GM21515 (cell line): Measurements from ENCODE around the gene LAIR1.
"Not testable (repeated sequence)": the region's sequence is repeated elsewhere in the genome, so short reads cannot be mapped to it uniquely, and the experiment has no call there.

ENCODE experiments used
- ATAC-seq: cut with Tn5 transposase; IDR thresholded peaks from one replicate; pipeline ENCODE4 v1.9.1; 2021; ENCODE audit not compliant: unreplicated experiment

LAIR1 gene

DNA sequence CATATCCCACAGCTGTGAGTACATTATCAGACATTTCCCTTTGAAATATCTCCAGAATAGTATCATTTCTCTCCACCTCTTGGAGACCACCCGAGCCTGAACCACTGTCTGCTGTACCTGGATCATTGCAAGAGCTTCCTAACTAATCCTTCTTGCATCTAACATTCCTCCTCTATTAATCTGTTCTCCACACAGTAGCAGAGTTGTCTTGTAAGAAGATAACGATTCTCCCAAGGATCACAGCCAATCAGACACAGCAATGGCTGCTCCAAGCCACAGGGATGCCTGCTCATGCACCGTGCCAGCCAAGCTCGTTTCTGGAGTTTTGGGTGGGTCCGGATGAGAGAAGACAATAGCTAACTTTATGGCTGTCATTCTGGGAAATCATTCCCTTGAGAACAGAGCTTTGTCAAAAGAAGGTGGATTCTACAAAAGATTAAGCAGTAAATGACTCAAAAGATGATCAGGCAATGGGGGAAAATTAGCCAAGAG, 14.5 kb upstream of the LAIR1 start:
- ATAC-seq, result no peak

DNA sequence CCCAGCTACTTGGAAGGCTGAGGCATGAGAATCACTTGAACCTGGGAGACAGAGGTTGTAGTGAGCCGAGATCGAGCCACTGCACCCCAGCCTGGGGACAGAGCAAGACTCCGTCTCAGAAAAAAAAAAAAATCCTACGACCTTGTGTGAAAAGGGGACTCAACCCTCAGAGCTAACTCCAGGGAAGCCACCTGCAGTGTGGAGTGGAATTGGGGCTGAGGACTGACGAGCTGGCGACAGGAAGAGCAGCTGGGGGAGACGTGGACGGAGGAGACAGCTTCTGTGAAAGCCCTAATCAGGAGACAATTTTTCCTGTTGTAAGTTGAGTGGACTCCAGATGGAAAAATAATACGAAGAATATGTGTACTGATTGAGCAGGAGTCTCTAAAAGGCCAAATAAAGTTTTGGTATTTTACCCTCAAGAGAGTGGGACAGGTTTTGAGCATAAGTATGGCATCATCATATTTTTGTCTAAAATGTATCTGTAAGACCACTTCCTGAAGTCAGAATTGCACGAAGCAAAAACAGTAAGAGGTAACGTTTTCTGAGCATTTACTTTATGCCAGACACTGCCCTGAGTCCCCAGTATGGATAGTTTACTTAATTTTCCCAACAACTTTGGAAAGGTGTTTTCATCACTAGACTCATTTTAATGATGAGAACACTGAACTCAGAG, 12.0 kb upstream of the LAIR1 start:
- no peak for ATAC-seq

DNA sequence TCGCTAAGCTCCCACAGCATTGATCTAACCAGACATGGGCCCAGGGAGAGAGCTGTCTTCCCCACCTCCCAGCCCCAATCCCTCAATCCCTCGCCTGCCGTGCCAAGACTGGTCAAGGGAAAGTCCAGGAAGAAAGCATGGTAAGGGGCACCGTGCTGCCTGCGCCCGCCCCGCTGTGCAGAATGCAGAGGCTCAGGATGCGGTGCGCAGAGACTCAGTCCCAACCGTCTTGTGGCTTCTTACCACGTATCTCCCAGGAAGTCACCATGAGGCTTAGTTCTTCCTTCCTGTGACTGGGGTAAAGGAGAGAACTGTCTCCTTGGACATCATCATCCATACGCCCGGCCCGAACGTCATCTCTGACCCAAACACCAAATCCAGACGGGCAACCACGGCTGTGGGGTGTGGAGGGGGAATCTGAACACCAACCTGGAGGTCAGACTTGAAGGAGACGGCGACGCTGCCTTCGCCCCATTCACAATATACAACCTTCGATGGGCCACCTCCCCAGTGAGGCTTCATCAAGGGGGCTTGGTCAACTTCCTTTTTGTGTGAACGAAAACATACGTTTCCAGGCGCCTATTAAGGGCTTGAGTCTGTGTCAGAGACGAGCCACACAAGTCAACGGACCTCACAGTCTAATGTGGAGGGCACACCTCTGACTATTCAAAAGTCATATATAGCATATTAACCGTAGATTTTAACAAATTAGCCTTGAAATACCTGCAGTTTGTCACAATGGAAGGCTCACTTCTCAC, 10.6 kb upstream of the LAIR1 start:
- not testable (repeated sequence) for ATAC-seq

DNA sequence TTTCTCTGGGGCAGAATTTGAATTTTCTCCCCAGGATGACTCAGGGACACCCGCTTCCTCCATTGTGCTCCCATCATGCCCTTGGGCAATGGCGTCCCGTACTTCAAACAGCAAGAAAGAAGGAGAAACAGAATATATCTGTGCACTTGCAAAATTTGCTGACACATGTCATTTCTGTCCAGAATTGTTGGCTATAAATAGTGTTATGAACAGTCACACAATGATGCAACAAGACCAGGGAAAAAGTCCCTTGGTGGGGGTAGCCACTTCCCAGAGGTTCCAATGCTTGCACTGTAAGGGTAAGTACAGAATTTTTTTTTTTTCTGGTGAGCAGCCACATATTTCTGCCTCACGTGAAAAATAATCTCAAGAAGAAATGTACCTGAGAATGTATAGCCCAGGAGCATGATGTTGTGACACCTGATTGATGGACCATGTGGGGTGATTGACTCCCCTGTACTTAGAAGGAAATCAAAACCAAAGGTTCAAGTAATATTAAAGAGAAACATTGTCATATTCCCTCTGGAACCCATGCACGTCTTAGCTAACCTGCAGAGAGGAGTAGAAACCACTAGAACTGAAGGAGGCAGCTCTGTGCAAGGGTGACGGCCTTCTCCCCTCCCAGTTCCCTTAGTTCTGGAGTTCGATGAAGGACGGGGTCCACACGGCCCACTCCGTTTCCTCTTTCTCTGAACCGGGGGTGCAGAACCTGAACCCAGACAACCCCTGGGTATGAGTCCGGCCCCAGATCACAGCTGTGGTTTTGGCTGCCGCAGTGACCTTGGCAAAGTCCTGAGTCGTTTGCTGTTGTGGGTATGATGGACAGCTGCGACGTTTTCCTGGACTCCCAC, 9.3 kb upstream of the LAIR1 start:
- no peak for ATAC-seq

DNA sequence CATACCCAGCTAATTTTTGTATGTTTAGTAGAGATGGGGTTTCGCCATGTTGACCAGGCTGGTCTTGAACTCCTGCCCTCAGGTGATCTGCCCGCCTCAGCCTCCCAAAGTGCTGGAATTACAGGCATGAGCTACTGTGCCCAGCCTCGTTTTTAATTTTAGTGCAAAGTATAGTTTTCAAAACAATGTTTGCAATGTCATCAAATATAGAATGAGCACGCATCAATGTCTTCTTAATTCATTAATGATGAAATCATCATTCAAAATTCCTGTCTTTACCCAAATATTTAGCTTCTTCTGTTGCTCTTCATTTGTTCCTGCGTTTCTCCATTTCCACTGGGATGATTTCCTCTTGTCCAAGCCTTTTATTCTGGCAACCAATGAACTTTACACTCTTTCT, 6.7 kb upstream of the LAIR1 start:
- ATAC-seq, result not testable (repeated sequence)

DNA sequence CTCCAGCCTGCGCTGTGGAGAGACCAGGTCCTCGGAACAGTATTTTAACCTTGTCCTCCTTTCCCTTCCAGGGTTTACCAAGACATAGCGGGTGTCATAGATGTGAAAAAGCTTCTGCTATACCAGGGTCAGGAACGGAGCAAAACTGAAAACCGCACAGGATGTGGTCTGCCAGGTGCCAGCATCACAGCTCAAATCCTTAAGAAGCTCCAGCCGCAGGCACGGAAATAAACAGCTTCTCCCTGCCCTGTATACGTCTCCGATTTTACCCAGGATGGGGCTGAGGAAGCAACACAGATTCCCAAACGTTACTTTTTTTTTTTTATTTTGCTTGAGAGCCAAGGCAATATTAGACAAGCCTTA, 5.7 kb upstream of the LAIR1 start:
- ATAC-seq, result not testable (repeated sequence)

DNA sequence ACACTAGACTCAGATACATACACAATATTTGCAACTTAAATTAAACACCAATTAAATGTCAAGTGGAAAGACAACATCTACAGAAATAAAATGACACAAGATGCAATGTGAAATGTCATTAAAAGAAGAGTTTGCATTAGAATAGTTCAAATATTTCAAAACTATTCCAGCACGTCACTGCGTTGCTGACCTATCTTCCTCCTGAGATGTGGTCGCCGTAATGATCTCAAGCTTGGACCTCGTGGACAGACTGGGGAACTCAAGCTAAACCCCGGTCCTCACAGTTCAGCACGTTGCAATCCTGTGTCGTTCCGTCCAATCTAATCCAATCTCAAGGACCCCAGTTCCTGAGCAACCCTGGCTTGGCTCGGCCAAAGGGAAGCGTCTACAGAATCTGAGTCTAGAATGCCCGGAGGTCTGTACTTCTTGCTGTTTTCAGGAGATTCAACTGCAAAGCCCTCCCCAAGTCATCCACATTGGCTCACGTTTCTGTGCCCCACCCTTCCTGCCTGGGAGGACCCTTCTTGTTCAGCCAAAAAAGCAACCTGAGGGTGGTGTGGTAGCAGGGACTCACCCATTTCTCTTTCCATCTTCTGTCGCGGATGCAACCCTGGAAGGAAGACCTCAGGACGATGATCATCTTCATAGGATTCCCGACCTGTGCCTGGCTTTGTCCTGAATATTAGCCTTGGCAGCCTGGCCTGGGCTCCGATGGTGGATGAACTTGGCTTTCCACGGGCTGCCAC, 5.1 kb upstream of the LAIR1 start:
- ATAC-seq, result not testable (repeated sequence)

DNA sequence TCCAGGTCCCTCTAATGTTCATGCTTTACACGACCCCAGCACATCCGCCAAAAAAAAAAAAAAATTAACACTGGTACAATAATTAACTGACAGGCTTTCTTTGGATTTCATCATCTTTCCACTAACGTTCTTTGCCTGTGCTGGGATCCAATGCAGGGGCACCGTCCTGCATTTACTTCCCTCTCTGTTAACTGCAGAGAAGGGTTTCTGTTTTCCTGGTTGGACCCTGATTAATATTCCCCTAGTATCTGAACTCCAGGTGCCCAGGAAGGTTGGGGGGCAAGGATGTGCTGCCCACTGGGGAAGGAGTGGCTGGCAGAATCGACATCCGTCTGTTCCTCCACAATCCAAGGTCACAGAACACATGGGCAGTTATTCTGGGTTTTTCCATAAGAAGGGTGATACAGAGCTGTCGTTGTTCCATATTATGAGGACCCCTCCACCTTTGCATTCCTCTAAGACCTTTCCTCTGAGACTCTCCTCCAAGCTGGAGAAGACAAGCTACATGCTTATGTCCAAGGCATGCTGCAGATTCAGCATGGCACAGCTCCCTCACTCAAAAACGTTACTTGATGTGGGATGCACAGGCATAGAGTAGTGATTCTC, 4.5 kb upstream of the LAIR1 start:
- ATAC-seq, result no peak

DNA sequence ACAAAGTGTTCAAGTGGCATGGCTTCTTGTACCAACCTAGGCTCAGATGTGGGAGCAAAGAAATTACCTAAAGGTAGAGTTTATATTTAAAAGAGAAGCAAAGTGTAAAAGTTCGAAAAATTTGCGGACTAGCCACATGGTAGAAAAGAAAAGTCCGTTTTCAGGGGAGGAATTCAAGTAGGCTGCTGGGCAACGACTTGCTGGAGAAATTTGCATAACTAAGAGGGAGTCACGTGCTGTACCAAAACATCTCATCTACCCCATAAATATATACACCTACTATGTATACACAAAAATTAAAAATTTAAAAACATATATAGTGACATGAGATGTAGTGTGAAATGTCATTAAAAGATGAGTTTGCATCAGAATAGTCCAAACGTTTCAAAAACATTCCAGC, 2.1 kb upstream of the LAIR1 start:
- ATAC-seq, result no peak

DNA sequence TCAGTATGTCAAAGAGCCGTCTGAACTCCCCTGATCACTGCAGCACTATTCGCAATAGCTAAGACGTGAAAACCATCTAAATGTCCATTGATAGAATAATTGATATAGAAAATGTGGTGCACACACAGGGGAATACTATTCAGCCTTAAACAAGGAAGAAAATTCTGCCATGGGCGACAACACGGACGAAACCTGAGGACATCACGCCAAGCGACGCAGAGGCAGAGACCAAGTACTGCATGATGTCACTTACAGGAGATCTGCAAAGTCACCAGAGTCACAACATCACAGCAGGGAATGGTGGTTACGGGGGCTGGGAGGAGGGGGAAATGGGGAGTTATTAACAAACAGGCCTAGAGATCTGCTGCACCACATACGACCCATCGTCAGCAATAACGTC, 1.1 kb upstream of the LAIR1 start:
- not testable (repeated sequence) for ATAC-seq

DNA sequence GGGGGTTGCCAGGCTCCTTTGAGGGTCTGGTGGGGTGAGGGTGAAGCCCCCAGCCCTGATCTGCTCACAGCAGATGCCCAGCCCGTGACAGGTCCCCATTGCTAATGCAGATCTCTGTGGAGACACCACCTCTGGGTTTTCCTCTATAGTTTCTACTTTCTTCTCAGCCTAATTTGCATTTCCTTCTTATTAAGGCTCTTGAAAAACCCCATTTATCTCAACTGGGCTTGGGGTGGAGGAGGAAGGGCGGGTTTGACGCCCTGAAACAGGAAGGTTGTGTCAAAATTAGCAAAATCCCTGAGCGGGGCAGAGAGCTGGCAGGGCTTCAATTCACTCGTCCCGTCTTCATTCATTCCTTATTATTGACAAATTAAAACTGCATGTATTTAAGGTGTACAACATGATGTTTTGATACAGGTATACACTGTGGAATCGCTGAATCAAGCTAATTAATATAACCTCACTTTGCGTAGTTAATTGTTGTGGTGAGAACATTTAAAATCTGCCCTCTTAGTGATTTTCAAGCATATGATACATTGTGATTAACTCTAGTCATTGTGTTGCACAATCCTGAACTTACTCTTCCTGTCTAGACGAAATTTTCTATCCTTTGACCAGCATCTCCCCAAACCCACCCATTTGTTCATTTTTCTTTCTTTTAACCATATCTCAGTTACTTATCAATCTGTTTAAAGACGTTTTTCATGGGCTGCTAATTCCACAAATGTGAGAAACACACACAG, 2.9 kb downstream of the LAIR1 start:
- ATAC-seq, result not testable (repeated sequence)

DNA sequence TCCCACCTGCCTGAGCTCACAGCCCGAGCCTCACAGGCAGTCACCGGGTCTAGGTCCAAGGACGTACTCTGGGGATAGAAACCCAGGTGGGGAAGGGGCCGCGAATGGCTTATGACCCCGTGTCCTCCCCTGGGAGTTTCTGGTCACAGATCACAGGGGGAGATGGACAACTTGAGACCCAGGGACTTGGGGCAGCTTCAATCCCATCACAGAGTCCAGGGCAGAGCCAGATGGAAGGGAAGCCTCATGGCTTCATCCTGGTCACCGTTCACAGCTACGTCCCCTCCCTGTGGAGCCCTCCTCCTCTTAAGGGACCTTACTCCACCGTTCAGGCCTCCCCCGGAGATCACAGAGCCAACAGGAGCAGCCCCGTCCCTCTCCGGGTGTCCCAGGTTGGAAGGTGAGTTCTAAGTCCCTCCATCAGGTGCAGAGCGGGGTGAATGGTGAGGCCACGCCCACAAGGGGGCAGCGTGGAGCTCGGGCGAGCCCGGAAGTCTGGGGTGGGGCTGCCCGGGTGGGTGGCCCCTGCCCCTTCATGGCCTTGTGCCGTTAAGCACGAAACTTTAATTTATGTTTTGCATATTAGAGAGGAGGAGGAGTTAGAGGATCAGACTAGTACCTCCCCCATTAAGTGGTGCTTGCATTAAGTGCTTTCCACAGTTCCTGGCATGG, 5.4 kb downstream of the LAIR1 start:
- ATAC-seq, result not testable (repeated sequence)

DNA sequence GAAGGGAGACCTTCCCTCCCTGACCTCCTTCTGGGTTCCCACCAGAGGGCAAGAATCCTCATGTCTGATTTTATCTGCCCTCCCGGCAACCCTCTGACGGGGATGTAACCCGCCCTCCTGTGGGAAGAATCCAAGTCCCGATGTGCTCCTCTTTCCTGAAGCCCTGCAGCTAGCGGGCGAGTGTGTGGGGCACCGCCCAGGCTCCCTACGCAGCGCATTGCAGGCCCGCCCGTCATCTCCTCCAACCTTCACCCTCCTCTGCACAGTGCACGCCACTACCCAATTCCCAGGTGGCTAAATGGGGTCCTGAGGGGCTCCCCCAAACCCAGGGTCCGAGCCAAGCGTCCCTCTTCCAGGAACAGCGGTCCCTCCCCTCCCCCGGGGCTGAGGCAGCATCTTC, 7.3 kb downstream of the LAIR1 start:
- no peak for ATAC-seq

DNA sequence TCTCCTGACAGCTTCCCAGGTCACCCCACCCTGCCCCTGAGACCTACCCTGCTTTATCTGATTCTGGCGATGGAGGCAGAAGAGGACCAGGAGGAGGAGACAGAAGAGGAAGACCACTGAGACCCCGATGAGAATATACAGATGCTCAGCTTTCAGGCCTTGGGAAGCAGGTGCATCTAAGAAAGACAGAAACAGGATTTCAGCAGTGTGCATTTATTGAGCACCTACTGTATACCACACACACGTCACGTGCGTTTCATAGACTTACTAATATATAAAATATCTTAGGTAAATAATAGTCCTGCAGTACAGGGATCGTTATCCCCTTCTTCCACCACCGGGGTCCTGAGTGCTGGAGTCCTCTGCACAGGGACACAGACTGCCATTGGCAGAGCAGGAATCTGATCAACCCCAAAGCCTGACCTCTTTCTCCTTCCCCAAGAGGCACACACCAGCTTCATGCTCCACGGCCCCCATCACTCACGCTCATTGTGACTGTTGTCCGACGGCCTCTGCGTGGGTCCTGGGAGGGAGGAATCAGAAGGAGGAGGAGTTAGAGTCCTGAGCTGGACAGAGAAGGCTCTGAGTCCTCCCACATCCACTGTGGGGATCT, 8.2 kb downstream of the LAIR1 start:
- no peak for ATAC-seq

DNA sequence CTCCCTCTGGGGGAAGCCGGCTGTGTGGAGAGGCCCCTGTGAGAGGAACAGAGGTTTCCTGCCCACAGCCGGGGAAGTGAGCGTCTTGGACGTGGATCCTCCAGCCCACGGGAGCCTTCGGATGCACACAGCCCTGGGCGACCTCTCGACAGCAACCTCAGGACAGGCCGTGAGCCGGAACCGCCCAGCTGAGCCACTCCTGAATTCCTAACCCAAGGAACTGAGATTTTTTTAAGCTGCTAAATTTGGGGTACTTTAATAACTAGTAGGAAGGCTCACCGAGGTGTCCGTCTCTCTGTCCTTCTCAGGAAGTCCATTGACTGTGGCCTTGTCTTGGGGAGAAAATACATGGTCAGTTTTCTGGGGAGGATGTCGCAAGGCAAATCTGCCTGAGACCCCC, 9.1 kb downstream of the LAIR1 start:
- ATAC-seq, result no peak

DNA sequence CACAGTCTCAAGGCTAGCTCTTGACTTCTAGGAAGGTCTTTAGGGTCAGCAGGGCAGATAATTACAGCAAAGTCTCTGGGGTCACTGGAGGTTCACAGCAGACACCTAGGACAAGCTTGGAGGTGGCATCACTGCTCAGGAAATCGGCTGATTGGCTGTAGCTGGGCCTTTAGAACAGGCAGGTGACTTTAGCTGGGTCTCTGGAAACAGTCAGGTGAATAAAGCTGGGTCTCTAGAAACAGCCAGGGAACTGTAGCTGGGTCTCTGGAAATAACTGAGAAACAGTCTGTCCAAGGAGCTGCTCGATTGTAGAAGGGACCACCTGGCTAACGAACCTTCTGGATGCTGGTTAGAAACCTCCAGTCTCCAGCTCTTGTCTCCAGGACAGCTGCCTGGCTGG, 10.0 kb downstream of the LAIR1 start:
- ATAC-seq, result no peak

DNA sequence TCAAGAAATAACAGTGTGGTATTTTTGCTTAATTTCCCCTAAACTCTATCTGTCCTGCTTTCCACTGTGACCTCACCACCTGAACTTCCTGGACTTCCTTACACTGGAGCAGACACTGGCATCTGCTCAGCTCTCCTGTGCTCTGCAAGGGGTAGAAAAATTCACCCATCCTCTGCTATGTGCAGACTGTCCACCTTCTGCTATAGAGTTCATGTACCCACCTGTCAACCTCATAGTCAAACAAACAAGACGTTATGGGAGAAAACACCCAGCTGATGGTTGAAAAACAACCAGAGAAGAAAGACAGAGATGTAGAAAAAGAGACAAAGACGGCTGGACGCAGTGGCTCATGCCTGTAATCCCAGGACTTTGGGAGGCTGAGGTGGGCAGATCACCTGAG, 12.2 kb downstream of the LAIR1 start:
- no peak for ATAC-seq

DNA sequence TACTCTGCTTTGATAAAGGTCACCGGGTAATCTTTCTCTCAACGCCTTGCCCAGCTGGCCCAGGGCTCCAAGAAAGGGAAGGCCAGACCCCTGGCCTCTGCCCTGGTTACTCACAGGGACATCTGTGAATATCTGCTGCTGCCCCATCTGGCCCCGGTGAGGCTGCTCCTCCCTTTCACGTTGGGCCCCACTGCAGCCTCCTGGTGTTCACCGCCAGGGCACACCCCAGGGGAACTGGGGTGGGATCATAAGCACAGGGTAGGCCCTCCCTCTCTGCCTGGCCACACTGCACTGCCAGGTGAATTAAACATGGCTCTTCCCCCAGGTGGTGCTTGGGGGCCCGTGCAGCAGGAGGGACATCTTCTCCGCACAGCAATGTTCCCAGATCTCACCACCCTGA, 12.7 kb downstream of the LAIR1 start:
- ATAC-seq, result no peak

DNA sequence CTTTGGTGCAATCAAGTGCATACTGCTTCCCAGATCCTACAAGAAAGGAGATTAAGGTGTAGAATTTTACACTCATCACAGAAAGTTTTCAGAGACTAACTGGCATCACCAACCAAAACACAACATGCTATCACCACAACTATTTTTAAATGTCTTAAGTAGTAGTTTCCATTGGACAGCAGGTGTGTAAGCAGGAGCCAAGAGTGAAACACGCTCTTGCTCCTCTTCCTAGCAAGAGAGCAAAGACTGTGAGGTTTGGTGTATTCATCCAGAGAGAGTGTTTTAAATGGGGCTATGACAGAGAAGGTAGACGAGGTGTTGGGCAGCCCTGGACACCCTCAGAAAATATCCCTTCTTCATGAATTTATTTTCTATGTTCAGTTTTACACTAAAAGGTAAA, 13.3 kb downstream of the LAIR1 start:
- ATAC-seq, result no peak
